ENCODE measurements around the gene VAMP3.

GRCh38 chr1:7809742-7810141 is 38.6 kb downstream of the VAMP3 start:
- no peak for TF ChIP-seq CTCF (conservative IDR thresholded peaks at IDR 0.05; ENCODE audit: low read length)
- no peak for TF ChIP-seq EZH2phosphoT487 (IDR thresholded peaks at IDR 0.05; ENCODE audit: borderline replicate concordance)
